ENCODE results near the gene TMEM181.
"Not testable (repeated sequence)": the region's sequence is repeated elsewhere in the genome, so short reads cannot be mapped to it uniquely, and the experiment has no call there.

TMEM181 gene

GRCh38 chr6:158589366-158589765, 29.5 kb downstream of the TMEM181 start:
- DNase-seq, result peak in 4 of 10 donors; percentile 18 to 68 (median 27)
- intact Hi-C loops (cut with DNase I), result no loop called here

GRCh38 chr6:158591134-158591809, 31.4 kb downstream of the TMEM181 start:
- DNase-seq, result no peak
- intact Hi-C loops (cut with DNase I), result no loop called here

GRCh38 chr6:158591810-158592209, 31.9 kb downstream of the TMEM181 start:
- intact Hi-C loops (cut with DNase I), result no loop called here
- DNase-seq, result no peak

GRCh38 chr6:158593670-158594069, 33.8 kb downstream of the TMEM181 start:
- intact Hi-C loops (cut with DNase I), result no loop called here
- DNase-seq, result no peak

GRCh38 chr6:158595223-158595622, 35.3 kb downstream of the TMEM181 start:
- DNase-seq, result no peak
- intact Hi-C loops (cut with DNase I), result no loop called here

- intact Hi-C loops (cut with DNase I), result no loop called here
- peak in 4 of 10 donors; percentile 24 to 77 (median 36) for DNase-seq
Observed at GRCh38 chr6:158596861-158597260, 37.0 kb downstream of the TMEM181 start.

GRCh38 chr6:158597565-158597964, 37.7 kb downstream of the TMEM181 start:
- intact Hi-C loops (cut with DNase I), result no loop called here
- no peak for DNase-seq

GRCh38 chr6:158599635-158600034, 39.7 kb downstream of the TMEM181 start:
- intact Hi-C loops (cut with DNase I), result no loop called here
- peak in 1 of 10 donors; percentile 55 for DNase-seq

- no peak for DNase-seq
- intact Hi-C loops (cut with DNase I), result loop anchor here (2.0 kb wide), 1 partner anchor 389 kb away; no protein-coding TSS in a partner anchor
Observed at GRCh38 chr6:158603261-158604047, 43.6 kb downstream of the TMEM181 start.

- peak in 2 of 10 donors; percentile 49 to 66 for DNase-seq
- intact Hi-C loops (cut with DNase I), result loop anchor here (2.0 kb wide), 1 partner anchor 389 kb away; no protein-coding TSS in a partner anchor
Observed at GRCh38 chr6:158604048-158604406, 44.1 kb downstream of the TMEM181 start.

- intact Hi-C loops (cut with DNase I), result loop anchor here (2.0 kb wide), 1 partner anchor 391 kb away; no protein-coding TSS in a partner anchor
Observed at GRCh38 chr6:158605266-158605878, 45.5 kb downstream of the TMEM181 start.

GRCh38 chr6:158606011-158606410, 46.1 kb downstream of the TMEM181 start:
- intact Hi-C loops (cut with DNase I), result not testable (repeated sequence)
- peak in 1 of 10 donors; percentile 71 for DNase-seq

More at GRCh38 chr6:158605266-158605878, 45.5 kb downstream of the TMEM181 start:
- DNase-seq, result peak in 8 of 10 donors; percentile 25 to 90 (median 67)

- DNase-seq, result no peak
- intact Hi-C loops (cut with DNase I), result no loop called here
Observed at GRCh38 chr6:158606935-158607334, 47.0 kb downstream of the TMEM181 start.

- intact Hi-C loops (cut with DNase I), result no loop called here
- DNase-seq, result peak in 1 of 10 donors; percentile 77
Observed at GRCh38 chr6:158607411-158608170, 47.7 kb downstream of the TMEM181 start.

- intact Hi-C loops (cut with DNase I), result no loop called here
- DNase-seq, result peak in 1 of 10 donors; percentile 54
Observed at GRCh38 chr6:158608221-158608620, 48.3 kb downstream of the TMEM181 start.

- intact Hi-C loops (cut with DNase I), result no loop called here
- DNase-seq, result peak in 1 of 10 donors; percentile 30
Observed at GRCh38 chr6:158609455-158610155, 49.7 kb downstream of the TMEM181 start.

- peak in 1 of 10 donors; percentile 63 for DNase-seq
- intact Hi-C loops (cut with DNase I), result no loop called here
Observed at GRCh38 chr6:158610319-158610968, 50.6 kb downstream of the TMEM181 start.

GRCh38 chr6:158611039-158611438, 51.1 kb downstream of the TMEM181 start:
- DNase-seq, result no peak
- intact Hi-C loops (cut with DNase I), result no loop called here

Data from posterior cingulate gyrus (tissue), 11 donors.